T-helper 2 cell treated with Interferon-gamma antibody and Interleukin-4, amounts not matched to agents 5 μg/mL and 100 μg/mL, for 36 hours (primary cell): ENCODE data around the gene KLHDC8A.
"Not testable (repeated sequence)": the region's sequence is repeated elsewhere in the genome, so short reads cannot be mapped to it uniquely, and the experiment has no call there.

ENCODE experiments used
- DNase-seq: peaks from one replicate; pipeline ENCODE4 v3.0.0; 2021; ENCODE audit warnings: low spot score
- H3K27ac Mint-ChIP-seq: one replicate; pipeline ENCODE4 v1.8.0; 2021; ENCODE audit warnings: mild to moderate bottlenecking, mixed read lengths
- H3K27me3 Mint-ChIP-seq: one replicate; pipeline ENCODE4 v1.8.0; 2021; ENCODE audit warnings: low read depth, mixed read lengths
- H3K36me3 Mint-ChIP-seq: one replicate; pipeline ENCODE4 v1.8.0; 2021; ENCODE audit warnings: low read depth, mixed read lengths
- H3K4me1 Mint-ChIP-seq: one replicate; pipeline ENCODE4 v1.8.0; 2021; ENCODE audit warnings: low read depth, mixed read lengths
- H3K4me3 Mint-ChIP-seq: one replicate; pipeline ENCODE4 v1.8.0; 2022; ENCODE audit warnings: mild to moderate bottlenecking, moderate library complexity, mixed read lengths
- H3K9me3 Mint-ChIP-seq: one replicate; pipeline ENCODE4 v1.8.0; 2021; ENCODE audit warnings: mixed read lengths

Gene KLHDC8A

GRCh38 chr1:205312866-205313562 lies 43.7 kb downstream of the KLHDC8A start:
- H3K4me1 Mint-ChIP-seq: peaks cover 39% of the 10 kb centered on the region
- peak overlapping the region; percentile 84 for H3K4me3 Mint-ChIP-seq
- no peaks in the 10 kb centered on the region for H3K9me3 Mint-ChIP-seq
- H3K27ac Mint-ChIP-seq: peak overlapping the region; percentile 75
- H3K36me3 Mint-ChIP-seq: peaks cover 28% of the 10 kb centered on the region
- H3K27me3 Mint-ChIP-seq: peaks cover 5% of the 10 kb centered on the region
- DNase-seq: no peak

- Mint-ChIP-seq H3K27ac (no peak overlapping the region), H3K4me1 (peaks cover 25% of the 10 kb centered on the region), H3K36me3 (peaks cover 46% of the 10 kb centered on the region), H3K4me3 (no peak overlapping the region), H3K27me3 (no peaks in the 10 kb centered on the region), H3K9me3 (no peaks in the 10 kb centered on the region)
- no peak for DNase-seq
These were observed 45.6 kb downstream of the KLHDC8A start for GRCh38 chr1:205310976-205311704.

- Mint-ChIP-seq H3K9me3 (no peaks in the 10 kb centered on the region), H3K4me3 (no peak overlapping the region), H3K4me1 (peaks cover 25% of the 10 kb centered on the region), H3K27ac (no peak overlapping the region), H3K27me3 (no peaks in the 10 kb centered on the region), H3K36me3 (peaks cover 58% of the 10 kb centered on the region)
- DNase-seq: no peak
These were observed 47.0 kb downstream of the KLHDC8A start for GRCh38 chr1:205309741-205310140.

DNA sequence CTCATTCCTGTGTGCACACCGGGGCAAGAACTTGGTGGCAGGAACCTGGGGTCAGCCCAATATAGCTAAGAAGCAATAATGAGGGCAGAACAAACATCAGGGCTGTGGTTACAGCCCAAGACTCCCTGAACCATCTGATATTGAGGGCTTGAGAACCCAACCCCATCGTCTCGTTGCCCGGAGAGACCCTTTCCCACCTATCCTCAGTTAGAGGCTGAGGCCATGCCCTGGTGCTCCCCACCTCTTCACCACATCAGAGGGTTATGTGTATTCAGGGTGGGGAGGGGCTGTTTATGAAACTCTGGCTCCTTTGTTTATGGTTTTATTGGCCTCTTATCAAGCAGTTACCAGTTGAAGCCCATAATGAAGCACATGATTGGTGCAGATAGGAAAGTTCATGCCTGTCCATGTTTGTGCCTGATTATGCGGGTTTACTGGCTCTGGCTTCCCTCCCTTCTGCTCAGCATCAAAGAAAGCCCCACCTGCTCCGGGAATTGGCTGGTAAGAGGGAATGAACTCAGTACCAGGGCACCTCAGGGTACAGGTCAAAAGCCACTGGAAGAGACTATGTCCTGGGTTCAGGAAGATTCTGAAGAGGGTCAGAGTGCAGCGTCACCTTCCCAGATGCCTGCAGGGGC lies 49.7 kb downstream of the KLHDC8A start:
- H3K9me3 Mint-ChIP-seq: no peaks in the 10 kb centered on the region
- H3K27ac Mint-ChIP-seq: no peak overlapping the region
- no peak for DNase-seq
- peaks cover 64% of the 10 kb centered on the region for H3K36me3 Mint-ChIP-seq
- H3K4me3 Mint-ChIP-seq: no peak overlapping the region
- peaks cover 11% of the 10 kb centered on the region for H3K4me1 Mint-ChIP-seq
- H3K27me3 Mint-ChIP-seq: no peaks in the 10 kb centered on the region

DNA sequence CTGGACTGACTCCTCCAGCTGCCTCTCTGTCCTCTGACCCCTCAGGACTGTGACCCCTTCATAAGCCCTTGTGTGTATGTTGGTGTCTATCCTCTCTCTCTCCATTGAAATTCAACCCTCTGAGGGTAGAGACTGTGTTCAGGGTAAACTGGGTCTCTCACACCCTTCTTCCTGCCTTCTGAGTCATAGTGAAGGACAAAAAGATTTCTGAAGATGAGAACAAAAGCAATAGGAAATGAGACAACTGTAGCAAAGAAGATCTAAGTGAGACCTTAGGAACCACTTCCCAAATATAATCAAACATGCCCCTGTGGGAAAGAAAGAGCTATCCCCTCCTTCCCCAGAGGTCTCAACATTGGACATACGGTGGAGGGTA lies 52.0 kb downstream of the KLHDC8A start:
- Mint-ChIP-seq H3K27ac (peak overlapping the region; percentile 21), H3K27me3 (no peaks in the 10 kb centered on the region), H3K4me1 (peaks cover 11% of the 10 kb centered on the region), H3K36me3 (peaks cover 50% of the 10 kb centered on the region), H3K9me3 (no peaks in the 10 kb centered on the region), H3K4me3 (no peak overlapping the region)
- DNase-seq: no peak

DNA sequence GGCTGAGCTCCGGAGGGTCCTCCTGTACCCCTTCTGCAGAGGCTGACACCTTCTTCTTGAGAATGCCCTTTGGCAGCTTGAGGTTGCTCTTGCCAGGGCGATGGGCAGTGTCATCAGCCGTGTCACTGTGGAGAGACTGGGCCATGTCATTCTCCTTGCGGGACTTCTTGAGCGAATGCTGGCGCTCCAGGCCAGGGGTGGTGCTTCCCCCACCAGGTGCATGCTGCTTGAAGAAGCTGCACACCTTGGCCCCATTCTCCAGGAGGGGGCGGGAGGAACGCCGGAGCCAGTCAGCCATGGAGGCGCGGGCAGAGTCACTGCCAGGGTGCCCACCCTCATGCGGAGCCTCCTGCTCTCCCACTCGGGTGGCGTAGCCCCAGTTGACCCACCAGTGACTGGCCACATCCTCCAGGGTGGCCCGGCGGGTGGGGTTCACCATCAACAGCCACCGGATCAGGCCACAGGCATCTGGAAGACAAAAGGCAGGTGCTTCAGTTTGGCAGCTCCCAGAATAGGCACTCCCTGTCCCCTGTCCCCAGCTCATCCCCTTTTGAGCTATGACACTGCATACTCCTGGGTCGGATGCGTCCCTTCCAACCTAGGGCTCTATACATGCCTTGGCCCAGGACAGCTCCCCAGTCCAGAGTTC lies 52.6 kb downstream of the KLHDC8A start:
- H3K4me3 Mint-ChIP-seq: no peak overlapping the region
- H3K27ac Mint-ChIP-seq: no peak overlapping the region
- no peaks in the 10 kb centered on the region for H3K27me3 Mint-ChIP-seq
- no peak for DNase-seq
- peaks cover 46% of the 10 kb centered on the region for H3K36me3 Mint-ChIP-seq
- H3K4me1 Mint-ChIP-seq: peaks cover 11% of the 10 kb centered on the region
- no peaks in the 10 kb centered on the region for H3K9me3 Mint-ChIP-seq

- Mint-ChIP-seq H3K36me3 (peaks cover 42% of the 10 kb centered on the region), H3K4me1 (peaks cover 11% of the 10 kb centered on the region), H3K9me3 (no peaks in the 10 kb centered on the region), H3K4me3 (no peak overlapping the region), H3K27me3 (no peaks in the 10 kb centered on the region), H3K27ac (no peak overlapping the region)
- DNase-seq: no peak
These were observed 53.4 kb downstream of the KLHDC8A start for GRCh38 chr1:205303247-205303888.

GRCh38 chr1:205301842-205302588 lies 54.7 kb downstream of the KLHDC8A start:
- H3K4me3 Mint-ChIP-seq: no peak overlapping the region
- no peak for DNase-seq
- H3K4me1 Mint-ChIP-seq: peaks cover 12% of the 10 kb centered on the region

GRCh38 chr1:205301205-205301821 lies 55.4 kb downstream of the KLHDC8A start:
- no peaks in the 10 kb centered on the region for H3K9me3 Mint-ChIP-seq
- H3K4me1 Mint-ChIP-seq: peaks cover 14% of the 10 kb centered on the region
- H3K27me3 Mint-ChIP-seq: no peaks in the 10 kb centered on the region
- H3K4me3 Mint-ChIP-seq: no peak overlapping the region
- peaks cover 23% of the 10 kb centered on the region for H3K36me3 Mint-ChIP-seq
- DNase-seq: no peak
- no peak overlapping the region for H3K27ac Mint-ChIP-seq

More at GRCh38 chr1:205301842-205302588, 54.7 kb downstream of the KLHDC8A start:
- Mint-ChIP-seq H3K27me3 (no peaks in the 10 kb centered on the region), H3K36me3 (peaks cover 29% of the 10 kb centered on the region), H3K9me3 (no peaks in the 10 kb centered on the region), H3K27ac (no peak overlapping the region)

GRCh38 chr1:205300149-205300548 lies 56.6 kb downstream of the KLHDC8A start:
- Mint-ChIP-seq H3K9me3 (no peaks in the 10 kb centered on the region), H3K27me3 (no peaks in the 10 kb centered on the region), H3K36me3 (peaks cover 13% of the 10 kb centered on the region), H3K4me1 (peaks cover 17% of the 10 kb centered on the region), H3K4me3 (no peak overlapping the region), H3K27ac (no peak overlapping the region)
- no peak for DNase-seq

- peaks cover 5% of the 10 kb centered on the region for H3K36me3 Mint-ChIP-seq
- H3K27me3 Mint-ChIP-seq: peaks cover under 1% of the 10 kb centered on the region
- H3K9me3 Mint-ChIP-seq: no peaks in the 10 kb centered on the region
- no peak overlapping the region for H3K4me3 Mint-ChIP-seq
- peaks cover 10% of the 10 kb centered on the region for H3K4me1 Mint-ChIP-seq
- no peak overlapping the region for H3K27ac Mint-ChIP-seq
- no peak for DNase-seq
These were observed 58.3 kb downstream of the KLHDC8A start for GRCh38 chr1:205298191-205298994.

DNA sequence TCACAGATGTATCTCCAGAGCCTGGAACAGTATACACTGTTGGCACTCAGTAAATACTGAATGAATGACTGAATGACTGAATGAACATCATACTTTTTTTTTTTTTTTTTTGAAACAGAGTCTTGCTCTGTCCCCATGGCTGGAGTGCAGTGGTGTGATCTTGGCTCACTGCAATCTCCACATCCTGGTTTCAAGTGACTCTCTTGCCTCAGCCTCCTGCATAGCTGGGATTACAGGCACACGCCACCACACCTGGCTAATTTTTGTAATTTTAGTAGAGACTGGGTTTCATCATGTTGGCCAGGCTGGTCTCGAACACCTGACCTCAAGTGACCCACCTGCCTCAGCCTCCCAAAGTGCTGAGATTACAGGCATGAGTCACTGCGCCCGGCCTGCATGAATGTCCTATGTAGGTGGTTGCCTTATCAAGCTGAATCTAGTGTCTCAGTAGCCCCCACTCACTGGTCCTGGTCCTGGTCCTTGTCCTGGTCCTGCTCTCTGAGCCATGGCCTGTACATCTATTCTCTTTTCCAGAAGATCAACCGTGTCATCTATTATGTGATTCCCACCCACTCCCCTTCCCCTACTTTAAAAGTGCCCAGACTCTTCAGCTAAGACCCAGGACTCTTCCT lies 59.1 kb downstream of the KLHDC8A start:
- H3K9me3 Mint-ChIP-seq, DNase-seq, H3K27ac Mint-ChIP-seq, H3K36me3 Mint-ChIP-seq, H3K27me3 Mint-ChIP-seq, H3K4me3 Mint-ChIP-seq: not testable (repeated sequence)
- peaks cover 10% of the 10 kb centered on the region for H3K4me1 Mint-ChIP-seq
